ENCODE data around the gene TEX48. TPM values are rescaled to one million over a fixed set of nuclear protein-coding genes. Genes with fewer than 3 reads are reported as not detected.

Gene TEX48
- total and polyA plus RNA-seq, 2 experiments from 2014 or later, result not detected

DNA sequence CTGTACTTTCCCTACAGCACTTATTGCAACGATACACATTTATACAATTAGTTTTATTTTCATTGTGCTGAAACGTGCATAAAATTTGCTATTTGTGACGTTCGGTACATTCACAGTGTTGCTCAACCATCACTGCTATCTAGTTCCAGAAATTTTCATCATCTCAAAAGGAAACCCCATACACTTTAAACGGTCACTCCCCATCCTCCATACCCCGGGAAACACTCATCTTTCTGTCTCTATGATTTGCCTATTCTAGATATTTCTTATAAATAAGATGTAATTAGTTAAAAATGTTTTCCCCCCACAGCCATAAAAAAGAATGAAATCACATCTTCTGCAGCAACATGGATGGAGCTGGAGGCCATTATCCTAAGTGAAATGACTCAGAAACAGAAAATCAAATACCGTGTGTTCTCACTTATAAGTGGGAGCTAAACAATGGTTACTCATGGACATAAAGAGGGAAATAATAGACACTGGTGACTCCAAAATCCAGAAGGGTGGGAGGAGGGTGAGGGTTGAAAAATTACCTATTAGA lies 40.2 kb upstream of the TEX48 start:
- Histone ChIP-seq H3K27me3 (ENCODE audit: insufficient read depth) (no peaks in the 10 kb centered on the region), H3K36me3 (ENCODE audit: insufficient read depth) (no peaks in the 10 kb centered on the region), H3K4me3 (no peak overlapping the region), H3K27ac (ENCODE audit: low read depth) (no peak overlapping the region), H3K4me2 (no peak overlapping the region), H4K20me1 (replicated peaks; ENCODE audit: insufficient read depth) (no peaks in the 10 kb centered on the region), H3K79me2 (replicated peaks; ENCODE audit: insufficient read depth) (no peaks in the 10 kb centered on the region), H3K9me2 (ENCODE audit: insufficient read depth) (peaks cover 5% of the 10 kb centered on the region; the same call in 1 of the 2 replicates), H2AFZ (no peak overlapping the region), H3K4me1 (ENCODE audit: insufficient read depth) (no peaks in the 10 kb centered on the region), H3F3A (replicated peaks; ENCODE audit: low read depth) (no peaks in the 10 kb centered on the region)
- H3K36me3 Mint-ChIP-seq (ENCODE audit: low read depth), result no peaks in the 10 kb centered on the region
- peaks cover 2% of the 10 kb centered on the region for H3K27me3 Mint-ChIP-seq (ENCODE audit: insufficient read depth, low read depth, poor library complexity)
- H3K27ac Mint-ChIP-seq, result no peak overlapping the region
- H3K4me3 Mint-ChIP-seq, result no peak overlapping the region
- ATAC-seq (no peak), DNase-seq (ENCODE audit: low spot score) (no peak)
- H3K9me3 Mint-ChIP-seq, result peaks cover 2% of the 10 kb centered on the region; the same call in 2 of the 3 replicates
- TF ChIP-seq EZH2phosphoT487 (IDR thresholded peaks at IDR 0.05; ENCODE audit: unreplicated experiment) (no peak), CREB1 (CRISPR knock-in tag; IDR thresholded peaks at IDR 0.05; ENCODE audit: low read depth) (no peak), ZNF462 (CRISPR knock-in tag; IDR thresholded peaks at IDR 0.05) (no peak), JUNB (IDR thresholded peaks at IDR 0.05; ENCODE audit: unreplicated experiment) (no peak), REST (IDR thresholded peaks at IDR 0.05; ENCODE audit: unreplicated experiment) (no peak), CTCF (conservative IDR thresholded peaks at IDR 0.05; ENCODE audit: low read depth in 2 of 2) (no peak), STAT1 (IDR thresholded peaks at IDR 0.05; ENCODE audit: unreplicated experiment) (no peak), EZH2 (IDR thresholded peaks at IDR 0.05; ENCODE audit: low read depth, unreplicated experiment) (no peak), ZNF114 (CRISPR knock-in tag; IDR thresholded peaks at IDR 0.05) (no peak), ZNF331 (CRISPR knock-in tag; IDR thresholded peaks at IDR 0.05; ENCODE audit: low read depth) (no peak), NANOG (IDR thresholded peaks at IDR 0.05; ENCODE audit: borderline replicate concordance) (no peak), POLR2AphosphoS5 (IDR thresholded peaks at IDR 0.05; ENCODE audit: low read depth) (no peak)
- TF ChIP-seq, protein P1, sequence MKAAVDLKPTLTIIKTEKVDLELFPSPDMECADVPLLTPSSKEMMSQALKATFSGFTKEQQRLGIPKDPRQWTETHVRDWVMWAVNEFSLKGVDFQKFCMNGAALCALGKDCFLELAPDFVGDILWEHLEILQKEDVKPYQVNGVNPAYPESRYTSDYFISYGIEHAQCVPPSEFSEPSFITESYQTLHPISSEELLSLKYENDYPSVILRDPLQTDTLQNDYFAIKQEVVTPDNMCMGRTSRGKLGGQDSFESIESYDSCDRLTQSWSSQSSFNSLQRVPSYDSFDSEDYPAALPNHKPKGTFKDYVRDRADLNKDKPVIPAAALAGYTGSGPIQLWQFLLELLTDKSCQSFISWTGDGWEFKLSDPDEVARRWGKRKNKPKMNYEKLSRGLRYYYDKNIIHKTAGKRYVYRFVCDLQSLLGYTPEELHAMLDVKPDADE (IDR thresholded peaks at IDR 0.05), result no peak
- peaks cover 3% of the 10 kb centered on the region; the same call in 2 of the 3 replicates for H3K4me1 Mint-ChIP-seq
